Stimulated activated CD8-positive, alpha-beta memory T cell treated with anti-CD3 and anti-CD28 coated beads, Interleukin-4, amount 100 ng/mL, for 24 hours (primary cell): ENCODE results near the gene TAOK1.
"Not testable (repeated sequence)": the region's sequence is repeated elsewhere in the genome, so short reads cannot be mapped to it uniquely, and the experiment has no call there.

Experiments
- DNase-seq: peaks from one replicate; pipeline ENCODE4 v3.0.0-alpha.2; 2020; ENCODE audit warnings: low read depth

Gene TAOK1

DNA sequence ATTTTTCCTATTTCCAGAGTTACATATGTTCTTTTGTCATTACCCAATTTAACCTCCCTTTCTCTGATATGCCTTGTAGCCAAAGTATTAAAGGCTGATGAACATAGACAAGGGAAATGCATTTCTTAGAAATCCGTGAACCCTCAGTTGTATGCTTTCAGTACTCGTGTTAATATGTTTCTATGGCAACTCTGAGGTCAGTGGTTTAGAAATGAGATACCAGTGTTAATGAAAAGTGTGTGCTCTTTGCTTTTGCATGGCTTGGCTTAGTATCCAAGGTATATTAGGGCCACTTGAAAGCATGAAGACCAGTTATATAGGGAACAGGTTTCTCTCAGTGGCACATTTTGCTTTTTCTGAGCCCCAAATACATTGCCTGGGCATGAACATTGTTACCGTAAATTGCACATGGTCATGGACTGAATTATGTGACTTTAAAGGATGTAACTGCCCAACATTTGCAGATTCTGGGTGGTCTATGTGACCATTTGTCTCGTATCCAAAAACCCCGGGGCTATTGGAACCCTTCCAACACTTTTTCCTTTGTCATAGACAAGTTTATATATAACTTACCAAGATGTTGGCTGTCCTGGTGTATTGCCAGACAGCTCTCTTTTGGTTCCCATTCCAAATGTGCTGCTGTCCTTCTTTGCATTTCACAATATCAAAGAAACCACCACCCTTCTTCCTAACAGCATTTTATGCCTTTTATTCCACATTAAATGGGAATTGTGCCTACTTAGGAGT lies 159.2 kb downstream of the TAOK1 start:
- no peak for DNase-seq

DNA sequence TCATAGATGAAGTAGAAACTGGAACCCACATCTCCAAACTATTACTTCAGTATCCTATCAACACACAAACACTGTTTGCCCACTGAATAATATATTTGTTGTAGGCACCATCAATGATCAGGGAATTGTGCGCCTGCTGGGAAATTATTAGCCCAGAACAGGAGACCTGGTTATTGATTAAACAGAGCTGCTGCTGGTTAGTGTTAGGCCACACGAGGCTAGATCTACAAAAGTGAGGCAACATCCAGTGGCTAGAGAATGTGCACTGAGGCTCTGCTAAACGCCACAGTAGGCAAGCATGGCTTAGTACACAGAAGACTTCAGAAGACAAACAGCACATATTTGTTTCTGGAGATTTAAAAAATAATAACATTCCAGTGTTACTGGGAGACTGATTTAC lies 165.7 kb downstream of the TAOK1 start:
- no peak for DNase-seq

DNA sequence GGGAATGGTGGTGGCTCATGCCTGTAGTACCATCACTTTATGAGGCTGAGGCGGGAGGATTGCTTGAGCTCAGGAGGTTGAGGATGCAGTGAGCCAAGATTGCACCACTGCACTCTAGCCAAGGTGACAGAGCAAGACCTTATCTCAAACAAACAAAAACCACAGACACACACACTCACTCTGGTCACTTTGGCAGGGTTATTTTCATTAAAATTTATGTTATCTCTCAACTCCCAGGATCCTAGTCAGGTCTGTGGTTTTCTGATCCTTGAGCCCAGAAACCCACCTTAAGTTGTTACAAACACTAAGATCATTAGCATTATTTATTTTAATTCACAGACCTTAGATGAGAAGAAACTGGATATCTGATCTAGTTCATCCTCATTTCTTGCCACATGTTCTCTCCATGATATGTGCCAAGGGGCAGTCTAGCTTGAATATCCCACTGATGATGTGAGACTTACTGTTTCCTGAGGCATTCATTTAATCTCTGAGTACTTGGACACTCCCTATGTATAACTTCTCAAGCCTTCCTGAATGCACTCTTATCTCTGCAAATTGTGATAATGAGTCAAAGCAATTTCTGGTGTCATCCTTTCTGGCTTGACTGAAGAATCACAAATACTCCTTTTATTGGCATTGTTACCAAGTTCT lies 167.0 kb downstream of the TAOK1 start:
- no peak for DNase-seq

DNA sequence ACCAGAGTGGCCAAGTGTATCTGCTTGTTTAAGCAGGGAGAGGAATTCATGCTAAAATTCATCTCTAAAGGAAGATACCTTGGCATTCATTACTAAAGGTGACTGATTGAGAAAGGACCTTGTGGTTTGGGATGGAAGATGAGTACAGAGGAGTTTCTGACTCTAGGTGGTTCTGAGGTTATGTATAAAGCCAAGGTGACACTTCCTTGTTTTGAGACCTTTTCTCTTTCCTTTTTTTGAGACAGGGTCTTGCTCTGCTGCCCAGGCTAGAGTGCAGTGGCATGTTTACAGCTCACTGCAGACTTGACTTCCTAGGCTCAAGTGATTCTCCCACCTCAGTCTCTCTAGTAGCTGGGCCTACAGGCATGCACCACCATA lies 167.6 kb downstream of the TAOK1 start:
- no peak for DNase-seq

DNA sequence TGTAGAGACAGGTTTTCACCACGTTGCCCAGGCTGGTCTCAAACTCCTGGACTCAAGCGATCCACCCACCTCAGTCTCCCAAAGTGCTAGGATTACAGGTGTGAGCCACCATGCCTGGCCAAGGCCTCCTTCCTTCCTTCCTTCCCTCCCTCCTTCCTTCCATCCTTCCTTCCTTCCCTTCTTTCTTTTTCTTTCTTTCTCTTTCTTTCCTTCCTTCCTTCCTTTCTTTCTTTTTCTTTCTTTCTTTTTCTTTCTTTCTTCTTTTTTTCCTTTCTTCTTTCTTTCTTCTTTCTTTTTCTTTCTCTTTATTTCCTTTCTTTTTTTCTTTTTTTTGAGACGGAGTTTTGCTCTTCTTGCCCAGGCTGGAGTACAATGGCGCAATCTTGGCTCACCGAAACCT lies 168.0 kb downstream of the TAOK1 start:
- DNase-seq = not testable (repeated sequence)

DNA sequence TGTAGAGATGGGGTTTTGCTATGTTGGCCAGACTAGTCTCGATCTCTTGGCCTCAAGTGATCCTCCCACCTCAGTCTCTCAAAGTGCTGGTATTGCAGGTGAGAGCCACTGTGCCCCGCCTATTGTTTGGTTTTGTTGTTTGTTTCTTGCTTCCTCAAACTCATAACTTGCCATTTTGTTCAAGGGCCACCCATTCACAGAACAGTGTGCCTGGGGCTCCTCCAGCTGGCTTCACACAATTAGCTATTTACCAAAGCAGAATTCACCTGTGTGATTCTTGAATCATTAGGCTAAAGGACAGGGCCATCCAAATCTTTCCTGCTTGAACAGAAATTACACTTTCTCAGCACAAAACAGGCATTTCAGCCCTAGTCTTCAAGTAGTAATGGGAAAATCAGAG lies 169.5 kb downstream of the TAOK1 start:
- no peak for DNase-seq

DNA sequence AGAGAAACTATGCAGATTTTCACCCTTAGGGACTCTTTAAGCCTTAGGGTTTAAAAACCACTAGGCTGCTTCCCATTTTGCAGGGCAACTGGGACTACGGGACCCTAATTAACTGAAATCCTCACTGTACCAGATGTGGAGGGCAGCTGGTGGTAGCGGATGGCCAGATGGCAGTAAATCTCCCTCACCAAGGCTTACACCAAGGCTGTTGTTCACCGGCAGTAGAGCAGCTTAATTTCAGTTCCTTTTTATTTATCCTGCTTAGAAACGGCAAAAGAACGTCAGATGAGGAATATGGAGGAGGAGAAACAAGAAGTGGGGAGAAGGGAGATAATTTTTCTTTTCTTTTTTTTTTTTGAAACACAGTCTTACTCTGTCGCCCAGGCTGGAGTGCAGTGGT lies 170.2 kb downstream of the TAOK1 start:
- DNase-seq = no peak

DNA sequence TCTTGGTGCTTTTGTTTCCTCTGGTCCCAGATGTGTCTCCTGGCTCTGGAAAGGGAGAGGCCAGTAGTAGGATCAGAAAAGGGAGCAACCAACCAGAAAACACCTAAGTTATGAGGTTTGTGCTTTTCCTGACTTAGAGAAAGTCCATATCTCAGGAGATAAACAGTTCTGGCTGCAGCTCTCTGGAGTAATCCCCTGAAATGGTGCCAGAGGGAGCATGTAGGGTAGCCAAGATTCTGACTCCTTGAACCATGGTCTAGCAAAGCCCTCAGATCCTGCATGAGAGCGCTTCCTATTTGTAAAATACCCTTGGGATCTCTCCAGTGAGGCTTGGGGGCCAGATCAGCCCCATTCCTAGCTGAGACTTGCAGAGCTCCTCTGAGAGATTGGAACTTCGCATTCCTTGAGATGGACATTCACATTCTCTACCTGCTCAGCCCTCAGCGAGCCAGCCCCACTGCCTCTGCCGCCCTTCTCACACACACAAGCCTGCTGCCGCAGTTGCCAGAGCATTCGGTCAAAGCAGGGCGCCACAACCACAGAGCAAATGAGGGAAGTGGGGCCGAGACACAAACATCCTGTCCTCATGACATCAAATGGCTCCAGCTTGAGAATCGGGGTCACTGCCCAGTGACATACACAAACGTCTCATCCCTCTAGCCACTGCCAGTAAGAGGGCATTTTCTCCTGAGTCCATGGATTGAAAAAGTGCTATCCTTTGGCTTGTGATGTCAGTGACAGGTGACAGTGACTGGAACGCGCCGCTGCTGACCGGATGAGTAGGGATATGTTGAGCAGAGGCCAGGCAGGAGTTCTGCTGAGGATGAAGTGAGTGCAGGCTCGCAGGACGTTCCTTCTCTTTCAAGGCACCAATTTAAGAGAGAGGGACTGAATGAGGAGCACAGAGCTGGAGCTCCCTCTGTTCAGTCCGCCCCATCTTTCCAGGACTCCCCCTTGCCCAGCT lies 171.7 kb downstream of the TAOK1 start:
- no peak for DNase-seq

DNA sequence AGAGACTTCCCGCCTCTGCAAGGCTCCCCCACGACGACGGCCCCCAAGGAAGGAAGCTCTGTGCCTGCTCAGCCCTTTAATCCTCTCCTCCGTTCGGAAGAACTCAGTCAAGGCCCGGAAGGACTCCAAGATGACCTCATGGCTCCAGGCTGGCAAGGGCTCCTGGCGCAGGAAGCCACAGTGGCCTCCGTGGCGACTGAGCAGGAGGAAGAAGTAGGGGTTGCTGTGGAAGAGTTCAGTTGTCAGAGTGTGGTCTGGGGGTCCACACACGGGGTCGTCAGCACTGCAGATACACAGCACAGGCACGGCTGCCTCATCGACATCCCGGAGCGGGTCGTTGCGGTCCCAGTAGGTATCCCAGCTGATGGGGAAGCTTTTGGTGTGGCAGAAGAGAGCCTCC lies 172.5 kb downstream of the TAOK1 start:
- DNase-seq = no peak

DNA sequence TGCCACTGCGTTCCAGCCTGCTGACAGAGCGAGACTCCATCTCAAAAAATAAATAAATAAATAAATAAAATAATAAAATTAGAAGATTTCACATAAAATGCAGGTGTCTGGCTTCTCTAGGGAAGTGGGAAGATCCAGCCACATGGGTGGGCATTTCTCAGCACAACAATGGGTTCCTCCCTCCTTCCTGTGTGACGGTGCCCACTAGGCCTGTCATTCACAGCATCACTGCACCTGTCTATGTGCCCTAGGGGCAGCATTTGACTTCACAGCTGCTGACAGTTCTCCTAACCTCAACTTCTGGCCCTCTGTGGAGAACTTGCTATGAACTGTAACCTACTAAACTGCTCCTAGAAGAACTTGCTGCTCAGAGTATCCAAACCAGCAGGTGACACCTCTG lies 173.7 kb downstream of the TAOK1 start:
- DNase-seq = no peak

DNA sequence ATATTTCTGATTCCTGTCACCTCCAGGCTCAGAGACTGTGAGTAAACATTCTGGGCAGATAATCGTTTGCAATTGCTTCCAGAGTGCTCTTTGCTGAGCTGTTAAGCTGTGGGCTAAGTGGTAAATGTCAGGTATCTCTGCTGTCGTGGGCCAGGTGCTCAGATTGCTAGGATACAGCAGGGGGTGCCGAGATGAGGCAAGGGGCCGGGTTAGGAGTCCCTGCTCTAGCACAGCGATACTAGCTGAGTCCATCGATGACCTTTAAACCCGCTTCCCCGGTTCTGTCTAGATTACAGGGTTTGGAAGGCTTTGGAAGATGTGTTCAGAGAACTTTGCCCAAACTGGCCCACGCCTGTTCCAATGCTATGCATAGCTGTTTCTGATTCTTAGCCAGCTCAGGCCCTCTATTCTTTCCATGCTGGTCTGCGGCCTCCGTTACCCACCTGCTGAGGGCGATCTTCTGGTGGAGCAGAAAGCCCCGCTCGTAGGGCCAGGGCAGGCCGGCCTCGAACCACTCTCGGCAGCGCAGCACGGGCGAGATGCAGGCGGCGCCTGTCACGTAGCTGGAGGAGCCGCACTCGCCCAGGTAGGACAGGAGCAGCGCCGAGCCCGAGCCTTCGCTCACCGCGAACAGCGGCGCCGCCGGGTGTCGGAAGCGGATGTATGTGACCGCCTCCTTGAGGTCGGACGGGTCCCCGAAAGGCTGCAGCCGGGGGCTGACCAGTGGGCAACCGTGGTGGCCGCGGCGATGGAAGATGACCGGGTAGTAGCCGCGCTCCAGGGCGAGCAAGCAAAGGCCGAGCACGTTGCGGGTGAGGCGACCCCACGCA lies 175.7 kb downstream of the TAOK1 start:
- DNase-seq = no peak

DNA sequence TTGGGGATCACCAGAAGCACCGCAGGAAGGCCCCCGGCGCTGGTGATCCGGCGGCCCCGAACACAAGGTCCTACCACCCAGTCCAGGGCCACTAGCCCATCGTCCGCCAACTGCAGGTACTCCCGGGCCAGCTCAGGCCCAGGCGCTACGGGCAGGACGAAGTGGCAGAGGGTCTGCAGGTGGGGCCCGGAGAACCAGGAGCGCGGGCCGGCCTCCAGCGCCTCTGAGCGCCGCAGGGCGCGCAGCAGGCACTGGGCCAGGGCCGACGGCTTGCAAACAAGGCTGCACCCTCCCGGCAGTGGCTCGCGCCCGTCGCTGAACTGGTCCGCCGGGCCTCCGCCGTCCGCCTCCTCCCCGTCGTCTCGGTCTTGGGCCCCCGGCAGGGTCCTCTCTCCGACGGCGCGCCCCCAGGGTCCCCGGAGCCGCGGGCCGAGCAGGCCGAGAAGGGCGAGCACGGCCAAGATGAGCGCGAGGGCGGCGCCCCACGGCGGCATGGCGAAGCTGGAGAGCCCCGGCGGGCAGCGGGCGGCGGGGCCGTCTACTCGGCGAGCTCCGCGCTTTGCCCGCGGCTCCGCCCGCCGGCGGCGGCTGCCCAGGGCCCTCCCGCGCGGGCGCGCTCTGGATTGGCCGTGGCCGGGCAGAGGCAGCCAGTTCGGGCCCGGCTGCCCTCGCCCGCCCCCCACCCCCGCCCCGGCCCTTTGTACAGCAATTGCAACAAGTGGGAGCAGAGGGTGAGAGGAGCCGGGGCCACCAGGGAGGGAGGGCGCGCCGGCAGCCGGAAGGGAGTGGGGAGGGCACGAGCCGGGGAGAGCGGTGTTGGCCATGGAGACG lies 176.5 kb downstream of the TAOK1 start, which contains the start of gene ABHD15:
Gene ABHD15, minus strand, starts transcription at position 565 of the 831 bp plus-strand sequence. Its CDS starts 71 bp downstream, at position 494.
- no peak for DNase-seq

DNA sequence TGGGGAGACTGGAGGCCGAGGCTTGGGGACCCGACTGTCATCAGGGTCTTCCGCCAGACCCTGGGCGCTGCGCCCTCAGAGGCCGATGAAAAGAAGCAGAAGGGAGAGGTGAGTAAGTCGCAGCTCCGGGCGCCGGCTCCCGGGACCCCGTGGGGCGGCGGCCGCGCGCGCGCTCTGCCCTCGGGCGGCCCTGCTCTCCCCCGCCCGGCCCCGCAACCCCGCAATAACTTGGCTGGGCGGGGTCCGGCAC lies 177.1 kb downstream of the TAOK1 start:
- no peak for DNase-seq

DNA sequence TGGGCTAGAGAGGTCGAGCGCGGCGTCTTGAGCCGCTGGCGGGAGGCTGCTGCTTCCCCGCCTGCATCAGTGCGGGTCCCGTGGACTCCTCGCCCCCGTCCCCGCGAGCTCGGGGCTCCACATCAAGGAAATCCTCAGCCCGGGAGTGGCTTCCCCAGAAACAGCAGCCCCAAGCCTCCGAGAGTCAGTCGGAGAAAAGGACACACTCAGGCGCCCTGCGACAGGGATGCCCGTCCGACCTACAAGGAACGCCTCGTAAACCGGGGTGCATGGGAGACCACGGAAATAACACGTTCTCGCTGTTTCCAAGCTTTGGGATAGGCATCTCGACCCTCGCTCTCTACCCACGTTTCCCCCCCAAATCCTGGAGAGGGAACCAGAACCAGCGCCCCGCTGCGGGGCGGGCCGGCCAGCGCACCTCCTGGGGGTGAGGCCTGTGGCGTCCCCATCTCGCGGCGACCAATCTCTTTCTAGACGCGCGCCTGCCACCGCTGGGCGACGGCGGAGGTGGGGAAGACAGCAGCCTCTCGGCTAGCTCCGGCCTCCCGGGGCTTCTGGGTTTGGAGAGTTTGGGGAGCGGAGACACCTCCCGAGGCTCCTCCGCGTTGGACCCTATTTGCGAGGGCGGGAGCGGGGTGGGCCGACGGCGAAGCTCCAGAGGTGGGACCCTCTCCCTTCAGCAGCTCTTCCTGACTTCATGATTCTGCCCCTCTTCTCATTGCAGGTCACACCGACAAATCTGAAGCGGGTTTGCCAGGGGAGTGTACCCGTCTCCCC lies 177.6 kb downstream of the TAOK1 start:
- DNase-seq = peak; percentile 62

DNA sequence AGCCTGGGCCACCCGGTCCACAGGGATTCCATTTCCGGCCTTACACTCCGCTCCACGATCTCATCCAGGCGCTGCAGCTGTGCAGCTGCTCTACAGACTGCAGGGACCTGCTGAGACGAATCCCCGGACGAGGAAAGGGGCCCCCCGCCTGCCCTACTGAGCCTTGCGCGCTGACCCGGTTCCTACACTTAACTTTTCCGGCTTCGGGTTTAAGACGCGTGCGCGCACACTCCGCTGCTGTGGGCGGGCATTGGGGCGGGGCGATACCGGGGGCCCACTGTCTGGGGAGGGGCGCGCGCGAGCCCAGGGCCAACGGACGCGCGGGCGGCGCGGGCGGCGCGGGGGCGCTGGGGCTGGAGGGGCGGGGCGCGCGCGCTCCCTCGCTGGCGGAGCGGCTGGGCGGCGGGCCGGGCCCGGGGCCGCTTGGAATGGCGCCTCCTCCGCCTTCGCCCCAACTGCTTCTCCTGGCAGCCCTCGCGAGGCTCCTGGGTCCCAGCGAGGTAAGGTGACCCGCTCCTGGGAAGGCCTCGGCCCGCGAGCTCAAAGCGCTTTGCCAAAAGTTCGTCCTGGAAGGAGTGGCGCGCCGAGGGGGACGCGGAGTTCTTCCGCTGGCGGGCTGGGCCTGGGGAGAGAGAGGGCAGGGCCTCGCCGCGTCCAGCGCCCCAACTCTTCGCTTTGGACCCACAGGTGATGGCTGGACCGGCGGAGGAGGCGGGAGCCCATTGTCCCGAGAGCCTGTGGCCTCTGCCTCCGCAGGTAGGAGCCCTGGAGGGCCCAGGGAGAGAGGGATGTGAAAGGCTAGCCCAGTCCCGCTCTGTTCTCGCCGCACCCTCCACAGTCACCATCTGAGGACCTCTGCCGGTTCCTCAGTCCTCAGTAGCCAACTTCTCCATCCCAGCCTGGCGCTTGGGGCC lies 178.4 kb downstream of the TAOK1 start, which contains the start of gene TP53I13:
Gene TP53I13, plus strand, starts transcription at position 371 of the 914 bp plus-strand sequence. Its CDS starts 58 bp downstream, at position 429.
- DNase-seq = peak; percentile 84

DNA sequence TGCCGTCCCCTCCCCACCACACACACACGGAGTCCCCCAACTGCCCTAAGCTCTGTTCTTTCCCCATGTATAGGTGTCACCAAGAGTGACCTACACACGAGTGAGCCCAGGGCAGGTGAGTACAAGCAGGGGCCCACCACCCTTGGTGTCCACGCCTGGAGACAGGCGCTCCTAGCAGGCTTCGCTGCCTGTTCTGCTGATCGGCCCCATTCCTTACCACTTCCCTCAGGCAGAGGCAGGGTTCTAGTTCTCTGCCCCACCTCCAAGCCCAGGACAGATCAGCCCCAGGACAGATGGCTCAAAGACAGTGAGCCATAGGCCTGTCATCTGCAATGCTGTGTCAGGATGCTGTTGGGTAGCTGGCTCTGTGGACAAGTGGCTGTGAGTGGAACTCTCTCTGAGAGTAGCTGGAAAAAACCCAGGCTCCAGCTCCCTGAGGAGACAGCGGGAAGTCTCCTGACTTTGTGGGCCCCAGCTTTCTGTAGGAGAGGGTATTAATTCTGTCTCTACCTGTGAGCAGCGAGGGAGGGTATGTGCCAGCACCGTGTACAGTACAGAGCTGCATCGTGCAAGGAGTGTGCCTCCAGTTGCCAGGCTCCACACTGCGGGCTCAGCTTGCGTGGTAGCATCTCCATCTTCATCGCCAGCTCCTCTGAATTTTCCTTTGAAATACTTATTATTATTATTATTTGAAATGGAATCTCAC lies 179.2 kb downstream of the TAOK1 start:
- no peak for DNase-seq

DNA sequence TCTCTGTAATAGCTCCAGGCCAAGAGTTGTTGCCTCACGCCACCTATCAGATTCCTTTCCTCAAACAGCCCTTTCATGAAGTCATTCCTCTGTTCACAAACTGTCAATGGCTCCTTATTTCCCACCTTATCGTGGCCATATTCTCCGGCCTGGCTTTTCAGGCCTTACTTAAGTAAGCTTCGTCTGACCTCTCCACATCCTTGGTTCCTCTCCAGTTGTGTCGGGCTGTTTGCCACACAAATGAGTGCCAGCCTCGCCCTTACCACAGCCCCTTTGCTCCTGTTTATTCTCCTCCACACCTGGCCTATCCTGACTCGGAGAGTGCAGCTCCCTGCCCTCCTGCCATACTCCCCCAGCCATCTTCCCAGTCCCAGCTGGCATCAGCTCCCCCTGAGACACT lies 180.4 kb downstream of the TAOK1 start:
- no peak for DNase-seq

DNA sequence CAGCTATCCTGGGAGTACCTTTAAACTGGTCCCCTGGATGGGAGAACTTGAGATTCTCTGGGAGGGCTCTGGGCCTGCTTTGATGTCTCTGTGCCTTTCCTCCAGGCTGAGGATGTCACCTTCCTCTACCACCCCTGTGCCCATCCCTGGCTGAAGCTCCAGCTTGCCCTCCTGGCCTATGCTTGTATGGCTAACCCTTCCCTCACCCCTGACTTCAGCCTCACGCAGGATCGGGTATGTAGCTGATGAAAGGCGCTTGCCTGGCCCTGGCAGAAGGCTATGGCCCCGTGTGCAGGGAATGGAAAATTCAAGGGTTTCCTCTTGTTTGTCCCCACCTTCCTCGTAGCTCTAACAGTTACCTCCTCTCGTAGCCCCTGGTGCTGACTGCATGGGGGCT lies 181.3 kb downstream of the TAOK1 start:
- no peak for DNase-seq
